Breast epithelium (tissue), 4 donors: ENCODE measurements around the gene TRAF3. TPM values are rescaled to one million over a fixed set of nuclear protein-coding genes. Genes with fewer than 3 reads are reported as not detected.
A peak's percentile ranks its signal among the peaks of the same experiment; 100 is the strongest.

Experiments used
- DNase-seq, 2 donors: peaks; one replicate each; pipeline ENCODE4 v3.0.0-alpha.2; 2019; ENCODE audit warnings: low spot score in 2 of 2
- H3K27ac ChIP-seq, 2 donors: fragments of 200-600 bp; sonication (generic) in 1 of 2; one replicate each; pipeline ENCODE4 v1.5.1; 2016 to 2019; ENCODE audit warnings: mild to moderate bottlenecking in 1 of 2
- H3K27me3 ChIP-seq, 2 donors: fragments of 200-600 bp; sonication (generic) in 1 of 2; one replicate each; pipeline versions ENCODE4 v1.5.1 to v1.6.0; 2017 to 2019; ENCODE audit warnings: control low read depth in 1 of 2, mild to moderate bottlenecking in 1 of 2
- H3K36me3 ChIP-seq: fragments of 200-600 bp; one replicate; pipeline ENCODE4 v1.5.1; 2019
- H3K4me1 ChIP-seq, 2 donors: fragments of 200-600 bp; sonication (generic); one replicate each; pipeline ENCODE4 v1.5.1; 2016 to 2019; ENCODE audit warnings: control low read depth in 1 of 2
- H3K4me3 ChIP-seq, 3 donors: fragments of 200-600 bp; sonication (generic); 1 replicate in 2 of 3; 2 replicates in 1 of 3; pipeline ENCODE4 v1.5.1; 2016 to 2019; ENCODE audit warnings: mild to moderate bottlenecking in 3 of 3, moderate library complexity in 2 of 3
- H3K9me3 ChIP-seq, 2 donors: fragments of 200-600 bp; sonication (generic) in 1 of 2; one replicate each; pipeline ENCODE4 v1.5.1; 2016 to 2019; ENCODE audit warnings: control low read depth in 1 of 2
- POLR2A ChIP-seq: fragments of 450-650 bp; IDR thresholded peaks from one replicate; pipeline ENCODE4 v1.6.1; 2016; ENCODE audit warnings: antibody characterized with exemption, mild to moderate bottlenecking, moderate library complexity
- POLR2AphosphoS5 ChIP-seq, 3 donors: sonication (generic); formaldehyde crosslinking; IDR thresholded peaks; one replicate each; pipeline ENCODE4 v1.6.1; 2017; ENCODE audit warnings: antibody characterized with exemption in 3 of 3
- intact Hi-C: fragments of 100-400 bp; cut with DNase I; formaldehyde crosslinking; loops from one replicate; pipeline ENCODE4 v1.15.1; 2023; ENCODE audit warnings: low total_unique reads
- total RNA-seq, 3 donors: library from RNA; depleted of rRNA; stranded (reverse); fragments of >200 nt; gene quantifications; one replicate each; pipeline ENCODE4 v1.1.0, GENCODE V29; 2016
- TF ChIP-seq, protein P1 (sequence below), 3 donors: fragments of 450-650 bp; IDR thresholded peaks; one replicate each; pipeline ENCODE4 v1.5.1; 2016 to 2017; ENCODE audit warnings: antibody characterized with exemption in 3 of 3, mild to moderate bottlenecking in 3 of 3, moderate library complexity in 3 of 3

The TRAF3 gene, protein sequence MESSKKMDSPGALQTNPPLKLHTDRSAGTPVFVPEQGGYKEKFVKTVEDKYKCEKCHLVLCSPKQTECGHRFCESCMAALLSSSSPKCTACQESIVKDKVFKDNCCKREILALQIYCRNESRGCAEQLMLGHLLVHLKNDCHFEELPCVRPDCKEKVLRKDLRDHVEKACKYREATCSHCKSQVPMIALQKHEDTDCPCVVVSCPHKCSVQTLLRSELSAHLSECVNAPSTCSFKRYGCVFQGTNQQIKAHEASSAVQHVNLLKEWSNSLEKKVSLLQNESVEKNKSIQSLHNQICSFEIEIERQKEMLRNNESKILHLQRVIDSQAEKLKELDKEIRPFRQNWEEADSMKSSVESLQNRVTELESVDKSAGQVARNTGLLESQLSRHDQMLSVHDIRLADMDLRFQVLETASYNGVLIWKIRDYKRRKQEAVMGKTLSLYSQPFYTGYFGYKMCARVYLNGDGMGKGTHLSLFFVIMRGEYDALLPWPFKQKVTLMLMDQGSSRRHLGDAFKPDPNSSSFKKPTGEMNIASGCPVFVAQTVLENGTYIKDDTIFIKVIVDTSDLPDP
- 10 to 100 TPM; 13.1 to 15.7 (median 14.6) TPM for total RNA-seq

DNA sequence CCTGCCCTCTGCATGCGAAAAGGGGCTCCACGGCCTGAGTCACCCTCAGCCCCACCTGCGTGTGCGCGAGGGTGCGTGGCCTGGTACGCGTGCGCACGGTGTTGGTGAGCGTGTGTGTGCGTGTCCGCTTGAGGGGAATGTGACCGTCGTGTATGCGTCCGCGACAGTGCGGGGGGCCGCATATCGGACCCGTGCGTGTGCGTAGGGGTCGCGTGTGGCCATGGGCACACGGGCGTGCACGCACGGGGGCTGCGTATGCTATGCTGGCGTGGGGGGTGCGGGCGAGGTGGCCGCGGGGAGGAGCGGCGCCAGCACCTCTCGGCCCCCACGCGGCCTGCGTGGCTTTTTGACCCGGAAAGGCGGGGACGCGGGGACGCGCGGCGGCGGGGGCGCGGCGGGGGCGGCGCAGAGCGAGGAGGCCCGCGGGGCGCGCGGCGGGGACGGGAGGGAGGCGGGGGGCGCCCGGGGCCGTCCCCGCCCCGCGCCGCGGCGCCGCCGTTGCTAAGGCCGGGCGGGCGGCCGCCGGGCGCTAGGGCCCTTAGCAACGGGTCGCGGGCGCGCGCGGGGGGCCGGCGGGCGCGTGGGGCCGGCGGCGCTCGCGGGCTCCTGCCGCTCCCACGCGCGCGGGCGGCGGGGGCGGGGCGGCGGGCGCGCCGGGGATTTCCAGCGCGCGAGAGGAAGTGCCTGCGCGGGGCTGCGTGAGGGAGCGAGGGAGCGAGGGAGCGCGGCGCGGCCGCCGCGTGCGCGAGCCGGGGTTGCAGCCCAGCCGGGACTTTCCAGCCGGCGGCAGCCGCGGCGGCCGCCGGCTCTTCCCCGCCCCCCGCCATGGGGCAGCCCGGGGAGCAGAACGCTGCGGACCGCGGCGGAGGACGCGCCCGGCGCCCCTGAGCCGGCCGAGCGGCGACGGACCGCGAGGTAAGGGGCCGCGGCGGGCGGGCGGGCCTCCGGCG is at the start of gene TRAF3:
Gene TRAF3 (plus strand): TSS at position 689 of the 950 bp plus-strand sequence. CDS start 92,753 bp downstream, outside the sequence.
- H3K27me3 ChIP-seq, result no peaks in the 10 kb centered on the region
- H3K4me3 ChIP-seq, result peak within 1 kb of the TSS; percentile 67 to 95 (median 81)
- H3K27ac ChIP-seq, result peak within 1 kb of the TSS; percentile 83 to 93
- H3K9me3 ChIP-seq, result no peaks in the 10 kb centered on the region
- TF ChIP-seq, protein P1, sequence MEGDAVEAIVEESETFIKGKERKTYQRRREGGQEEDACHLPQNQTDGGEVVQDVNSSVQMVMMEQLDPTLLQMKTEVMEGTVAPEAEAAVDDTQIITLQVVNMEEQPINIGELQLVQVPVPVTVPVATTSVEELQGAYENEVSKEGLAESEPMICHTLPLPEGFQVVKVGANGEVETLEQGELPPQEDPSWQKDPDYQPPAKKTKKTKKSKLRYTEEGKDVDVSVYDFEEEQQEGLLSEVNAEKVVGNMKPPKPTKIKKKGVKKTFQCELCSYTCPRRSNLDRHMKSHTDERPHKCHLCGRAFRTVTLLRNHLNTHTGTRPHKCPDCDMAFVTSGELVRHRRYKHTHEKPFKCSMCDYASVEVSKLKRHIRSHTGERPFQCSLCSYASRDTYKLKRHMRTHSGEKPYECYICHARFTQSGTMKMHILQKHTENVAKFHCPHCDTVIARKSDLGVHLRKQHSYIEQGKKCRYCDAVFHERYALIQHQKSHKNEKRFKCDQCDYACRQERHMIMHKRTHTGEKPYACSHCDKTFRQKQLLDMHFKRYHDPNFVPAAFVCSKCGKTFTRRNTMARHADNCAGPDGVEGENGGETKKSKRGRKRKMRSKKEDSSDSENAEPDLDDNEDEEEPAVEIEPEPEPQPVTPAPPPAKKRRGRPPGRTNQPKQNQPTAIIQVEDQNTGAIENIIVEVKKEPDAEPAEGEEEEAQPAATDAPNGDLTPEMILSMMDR (IDR thresholded peaks at IDR 0.05), result no peak
- TF ChIP-seq POLR2AphosphoS5 (IDR thresholded peaks at IDR 0.05), result peak in 2 of 3 donors; percentile 43 to 68
- H3K4me1 ChIP-seq, result peaks cover 0 to 5% of the 10 kb centered on the region in 2 donors
- intact Hi-C loops, result no loop called here
- H3K36me3 ChIP-seq, result no peaks in the 10 kb centered on the region
- no peak for DNase-seq

DNA sequence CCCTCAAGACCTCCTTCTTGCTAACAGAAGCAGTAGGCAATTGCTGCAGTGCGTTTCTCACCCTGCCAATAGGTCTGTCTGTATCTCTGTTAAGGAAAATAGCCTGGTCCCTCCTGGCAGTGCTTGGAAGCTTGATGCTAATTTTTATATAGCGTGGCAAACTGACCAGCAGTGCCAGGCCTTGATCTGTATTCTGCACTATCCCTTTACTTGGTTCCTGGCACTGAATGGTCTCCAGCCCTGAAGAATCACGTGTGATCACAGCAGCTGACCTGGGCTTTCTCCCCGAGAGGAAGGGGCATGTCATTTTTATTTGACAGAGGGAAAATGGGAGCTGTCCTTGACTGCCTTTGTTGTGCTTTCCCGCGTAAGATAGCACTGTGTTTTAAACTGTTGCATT is 48.7 kb upstream of the TRAF3 start:
- H3K4me1 ChIP-seq, result no peaks in the 10 kb centered on the region
- H3K27ac ChIP-seq, result no peak overlapping the region
- no peaks in the 10 kb centered on the region for H3K9me3 ChIP-seq
- no peaks in the 10 kb centered on the region for H3K27me3 ChIP-seq
- no peak overlapping the region for H3K4me3 ChIP-seq
- intact Hi-C loops, result no loop called here
- no peaks in the 10 kb centered on the region for H3K36me3 ChIP-seq
- TF ChIP-seq POLR2A (no peak), POLR2AphosphoS5 (IDR thresholded peaks at IDR 0.05) (no peak)
- TF ChIP-seq, protein P1 (IDR thresholded peaks at IDR 0.05), result no peak
- DNase-seq, result no peak

DNA sequence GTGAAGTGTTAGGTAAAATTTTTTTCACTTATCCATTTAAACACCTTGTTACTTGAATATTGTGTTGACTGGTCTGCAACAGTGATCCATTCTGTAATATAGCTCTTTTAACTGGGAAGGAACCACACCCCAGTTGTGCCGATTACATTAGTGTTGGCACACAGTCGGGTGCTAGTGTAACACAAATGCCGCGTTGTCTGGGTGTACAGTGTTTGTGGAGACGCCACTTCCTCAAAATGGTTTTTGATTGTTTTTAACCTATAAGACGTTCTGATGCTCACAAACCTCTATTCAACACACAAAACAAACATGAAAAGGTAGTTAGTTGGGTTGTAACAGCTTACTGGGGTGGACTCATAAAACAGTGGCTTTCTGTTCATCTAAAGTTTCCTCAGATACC is 48.0 kb upstream of the TRAF3 start:
- TF ChIP-seq POLR2AphosphoS5 (IDR thresholded peaks at IDR 0.05), result no peak
- TF ChIP-seq POLR2A, result no peak
- TF ChIP-seq, protein P1 (IDR thresholded peaks at IDR 0.05), result no peak
- DNase-seq, result no peak
- H3K27me3 ChIP-seq, result no peaks in the 10 kb centered on the region
- no peaks in the 10 kb centered on the region for H3K4me1 ChIP-seq
- H3K36me3 ChIP-seq, result no peaks in the 10 kb centered on the region
- no peaks in the 10 kb centered on the region for H3K9me3 ChIP-seq
- H3K27ac ChIP-seq, result no peak overlapping the region
- no peak overlapping the region for H3K4me3 ChIP-seq
- intact Hi-C loops, result no loop called here

DNA sequence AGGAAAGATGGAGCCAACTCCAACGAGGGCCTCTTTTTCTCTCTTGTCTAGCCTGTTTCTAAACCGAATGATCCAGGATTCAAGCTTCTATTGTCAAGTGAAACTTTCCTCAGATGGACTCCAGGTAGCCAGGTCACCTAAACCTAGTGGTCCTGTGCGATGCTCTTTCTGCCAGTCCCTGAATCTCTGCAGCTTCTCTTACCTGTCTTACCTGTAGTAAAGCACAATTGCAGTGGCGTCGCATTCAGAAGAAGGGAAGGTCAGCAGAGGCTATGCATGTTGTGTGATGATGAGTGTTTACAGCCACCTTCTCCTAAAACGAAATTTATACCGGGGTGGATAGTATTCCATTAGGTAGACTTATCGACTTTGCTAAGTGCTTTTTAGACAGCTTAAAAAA is 47.4 kb upstream of the TRAF3 start:
- H3K27ac ChIP-seq, result no peak overlapping the region
- H3K4me1 ChIP-seq, result no peaks in the 10 kb centered on the region
- intact Hi-C loops, result no loop called here
- H3K4me3 ChIP-seq, result no peak overlapping the region
- no peaks in the 10 kb centered on the region for H3K36me3 ChIP-seq
- H3K9me3 ChIP-seq, result no peaks in the 10 kb centered on the region
- no peak for DNase-seq
- no peak for TF ChIP-seq POLR2A
- H3K27me3 ChIP-seq, result no peaks in the 10 kb centered on the region

DNA sequence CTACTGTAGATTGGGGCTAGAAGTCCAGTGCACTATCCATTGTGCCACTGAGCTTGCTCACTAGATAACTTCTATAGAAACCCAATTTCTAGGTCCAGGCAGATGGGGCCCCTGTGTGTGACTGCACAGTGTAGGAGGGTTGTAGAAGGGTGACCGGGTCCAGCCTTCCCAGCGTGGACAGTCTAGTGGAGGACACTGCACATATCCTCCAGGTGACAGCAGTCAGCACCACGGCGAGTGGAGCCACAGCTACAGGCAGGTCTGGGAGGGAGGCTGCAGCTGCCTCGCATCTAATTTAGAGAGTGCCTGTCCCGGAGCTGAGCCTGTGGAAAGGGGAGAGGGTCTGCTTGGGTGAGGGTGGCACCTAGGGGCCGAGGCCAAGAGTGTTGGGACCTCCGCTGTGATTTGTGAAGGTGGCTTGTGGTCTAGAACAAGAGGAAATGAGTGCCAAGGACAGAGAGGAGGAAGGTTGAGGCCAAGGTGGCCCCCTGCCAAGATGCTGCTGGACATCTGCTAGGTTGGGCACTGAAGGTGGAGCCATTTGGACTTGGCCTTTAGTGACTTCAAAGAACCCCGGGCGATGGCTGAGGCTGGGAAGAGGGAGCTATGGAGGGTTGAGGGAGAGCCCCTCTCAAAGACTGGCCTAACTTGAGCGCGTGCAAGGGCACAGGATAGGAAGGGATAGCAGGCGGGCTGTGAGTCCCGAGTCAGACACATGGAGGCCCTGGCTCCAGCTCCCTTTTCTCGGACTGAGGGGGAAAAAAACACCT is 46.0 kb upstream of the TRAF3 start:
- no peaks in the 10 kb centered on the region for H3K4me1 ChIP-seq
- H3K27ac ChIP-seq, result no peak overlapping the region
- DNase-seq, result no peak
- no peaks in the 10 kb centered on the region for H3K9me3 ChIP-seq
- no peak overlapping the region for H3K4me3 ChIP-seq
- TF ChIP-seq POLR2AphosphoS5 (IDR thresholded peaks at IDR 0.05) (no peak), POLR2A (no peak)
- TF ChIP-seq, protein P1 (IDR thresholded peaks at IDR 0.05), result no peak
- no peaks in the 10 kb centered on the region for H3K36me3 ChIP-seq
- H3K27me3 ChIP-seq, result no peaks in the 10 kb centered on the region
- intact Hi-C loops, result no loop called here
